Stomach (tissue), 4 donors: ENCODE results near the gene SPRED3.

Experiments used
- CTCF ChIP-seq, 7 experiments: fragments of 450-650 bp in 4 of 7; fragments of 200-600 bp in 3 of 7; sonication (generic) in 3 of 7; IDR thresholded peaks; one replicate each; pipeline ENCODE4 v1.5.1; 2016 to 2019; ENCODE audit warnings: antibody characterized with exemption in 7 of 7, control low read depth in 2 of 7, mild to moderate bottlenecking in 1 of 7
- EP300 ChIP-seq: sonication (generic); formaldehyde crosslinking; IDR thresholded peaks from one replicate; pipeline ENCODE4 v1.6.1; 2017; ENCODE audit warnings: antibody characterized with exemption
- POLR2A ChIP-seq, 4 donors: fragments of 450-650 bp; IDR thresholded peaks; one replicate each; pipeline ENCODE4 v1.6.1; 2016; ENCODE audit warnings: antibody characterized with exemption in 4 of 4, control low read depth in 2 of 4, mild to moderate bottlenecking in 1 of 4, moderate library complexity in 1 of 4
- POLR2AphosphoS5 ChIP-seq, 3 donors: sonication (generic); formaldehyde crosslinking; IDR thresholded peaks; one replicate each; pipeline ENCODE4 v1.6.1; 2016; ENCODE audit warnings: antibody characterized with exemption in 3 of 3

- no peak for TF ChIP-seq CTCF (IDR thresholded peaks at IDR 0.05)
- no peak for TF ChIP-seq EP300
- TF ChIP-seq POLR2A (IDR thresholded peaks at IDR 0.05), result no peak
- TF ChIP-seq POLR2AphosphoS5 (IDR thresholded peaks at IDR 0.05), result no peak
Measured at GRCh38 chr19:38440592-38440991, 52.1 kb downstream of the SPRED3 start.
